HG03039 (cell line): ENCODE measurements around the gene R3HDM2.

Source experiments
- ATAC-seq: cut with Tn5 transposase; IDR thresholded peaks from one replicate; pipeline ENCODE4 v1.9.1; 2021; ENCODE audit warnings: mild to moderate bottlenecking, moderate library complexity; ENCODE audit not compliant: unreplicated experiment

R3HDM2 gene

DNA sequence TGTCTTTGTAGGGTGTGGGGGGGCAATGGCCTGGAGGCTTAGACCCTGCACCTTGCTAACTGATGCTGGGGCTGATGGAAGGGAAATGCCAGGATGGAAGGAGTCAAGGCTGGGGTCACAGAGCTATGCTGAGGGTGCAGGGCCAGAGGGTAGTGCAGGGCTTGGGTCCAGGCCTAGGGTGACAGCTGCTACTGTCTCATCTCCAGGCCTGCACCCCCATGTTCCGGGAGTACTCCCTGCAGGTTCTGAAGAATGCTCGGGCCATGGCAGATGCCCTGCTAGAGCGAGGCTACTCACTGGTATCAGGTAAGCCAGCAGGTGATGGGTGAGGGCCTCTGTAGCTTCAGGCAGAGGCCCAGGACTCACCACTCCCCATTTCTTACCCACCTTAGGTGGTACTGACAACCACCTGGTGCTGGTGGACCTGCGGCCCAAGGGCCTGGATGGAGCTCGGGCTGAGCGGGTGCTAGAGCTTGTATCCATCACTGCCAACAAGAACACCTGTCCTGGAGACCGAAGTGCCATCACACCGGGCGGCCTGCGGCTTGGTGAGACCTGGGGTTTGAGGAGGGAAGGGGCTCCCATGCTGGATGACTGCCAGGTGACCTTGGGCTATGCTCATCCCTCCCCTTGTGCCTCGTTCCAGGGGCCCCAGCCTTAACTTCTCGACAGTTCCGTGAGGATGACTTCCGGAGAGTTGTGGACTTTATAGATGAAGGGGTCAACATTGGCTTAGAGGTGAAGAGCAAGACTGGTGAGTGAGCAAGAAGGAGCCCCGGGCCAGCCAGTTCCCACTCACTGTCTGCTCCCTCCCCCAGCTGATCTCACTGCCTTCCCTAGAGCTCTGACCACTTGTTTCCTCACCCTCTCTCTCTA, 197.2 kb downstream of the R3HDM2 start:
- no peak for ATAC-seq

- ATAC-seq, result no peak
These were observed 198.6 kb downstream of the R3HDM2 start for GRCh38 chr12:57232156-57232756.

DNA sequence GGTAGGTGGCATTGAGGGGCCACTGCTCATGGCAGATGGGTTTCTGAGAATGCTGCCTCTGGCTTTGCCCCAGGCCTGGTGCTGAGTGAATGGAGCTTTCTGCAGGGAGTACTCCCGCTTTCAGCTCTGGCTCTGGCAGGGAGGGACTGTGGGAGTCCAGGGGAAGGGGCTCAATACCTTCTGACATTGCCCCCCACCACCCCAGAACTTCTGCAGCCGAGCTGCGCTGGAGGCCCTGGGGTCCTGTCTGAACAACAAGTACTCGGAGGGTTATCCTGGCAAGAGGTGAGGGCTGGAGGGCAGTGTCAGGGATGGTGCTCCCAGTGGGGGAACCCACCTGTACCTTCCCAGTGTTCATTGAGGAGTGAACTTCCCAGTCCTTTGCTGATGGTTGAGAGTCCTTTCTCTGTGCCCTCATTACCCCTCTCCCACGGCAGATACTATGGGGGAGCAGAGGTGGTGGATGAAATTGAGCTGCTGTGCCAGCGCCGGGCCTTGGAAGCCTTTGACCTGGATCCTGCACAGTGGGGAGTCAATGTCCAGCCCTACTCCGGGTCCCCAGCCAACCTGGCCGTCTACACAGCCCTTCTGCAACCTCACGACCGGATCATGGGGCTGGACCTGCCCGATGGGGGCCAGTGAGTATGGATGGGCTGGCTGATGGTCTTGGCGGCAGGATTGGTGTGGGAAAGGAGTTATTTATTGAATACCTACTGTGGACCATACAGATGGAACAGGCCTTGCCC, 199.4 kb downstream of the R3HDM2 start:
- no peak for ATAC-seq

GRCh38 chr12:57230381-57231155, 200.3 kb downstream of the R3HDM2 start:
- ATAC-seq, result no peak

DNA sequence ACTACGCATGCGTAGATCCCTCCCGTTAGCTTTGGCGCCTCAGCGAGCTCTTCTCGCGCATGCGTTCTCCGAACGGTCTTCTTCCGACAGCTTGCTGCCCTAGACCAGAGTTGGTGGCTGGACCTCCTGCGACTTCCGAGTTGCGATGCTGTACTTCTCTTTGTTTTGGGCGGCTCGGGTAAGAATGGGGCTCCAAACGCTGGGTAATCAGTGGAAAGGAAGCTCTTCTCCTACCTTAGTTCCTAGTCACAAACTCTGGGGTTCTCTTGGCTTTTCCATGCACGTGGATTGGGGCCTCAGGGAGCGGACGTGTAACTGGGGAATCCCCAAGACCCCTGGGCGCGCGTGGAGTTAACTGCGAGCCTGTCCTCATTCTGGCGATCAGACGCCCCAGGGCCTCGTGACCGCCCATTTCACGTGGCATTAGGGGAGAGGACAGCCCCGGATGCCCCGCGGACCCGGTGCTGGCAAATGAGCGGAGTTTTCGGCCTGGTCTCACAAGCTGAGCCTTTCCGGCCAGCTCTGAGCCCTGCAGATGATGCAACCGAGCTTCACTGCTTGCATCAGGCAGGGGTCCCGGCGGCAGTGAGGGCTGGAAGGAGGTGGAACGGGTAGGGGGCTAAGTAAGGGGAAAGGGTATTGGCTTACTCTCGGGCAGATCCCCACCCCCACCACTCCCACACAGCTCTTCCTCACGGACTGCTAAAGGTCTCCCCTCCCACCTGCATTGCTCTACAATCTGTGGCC, 201.0 kb downstream of the R3HDM2 start, which contains the start of gene SHMT2:
Gene SHMT2 (plus strand): TSS at position 78 of the 747 bp plus-strand sequence. CDS start 68 bp downstream, at position 146.
- peak; percentile 44 for ATAC-seq

DNA sequence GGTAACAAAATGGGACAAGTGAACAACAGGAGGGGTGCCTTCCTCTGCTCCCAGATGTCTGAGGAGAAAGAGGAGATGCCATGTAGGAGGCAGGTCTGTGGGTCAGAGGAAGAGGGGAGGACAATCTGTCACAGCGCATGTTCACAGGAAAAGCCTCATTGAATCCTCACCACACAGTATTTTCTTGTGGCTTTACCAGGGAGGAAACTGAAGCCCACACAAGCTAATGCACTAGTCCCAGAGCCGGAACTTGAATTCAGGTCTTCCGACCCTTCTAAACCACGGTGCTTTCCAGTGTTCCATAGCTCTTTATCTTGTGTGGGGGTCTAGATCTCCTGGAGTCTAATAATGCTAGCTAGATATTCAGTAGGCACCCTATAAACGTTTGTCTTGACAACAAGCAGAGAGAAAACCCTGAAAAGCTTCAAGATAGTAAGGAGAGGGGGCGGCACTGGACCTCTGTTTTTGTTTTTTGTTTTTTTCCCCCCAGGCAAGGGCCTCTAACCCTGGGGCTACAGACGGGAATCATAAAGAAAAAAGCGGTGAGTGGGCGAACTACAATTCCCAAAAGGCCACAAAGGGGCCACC, 201.7 kb downstream of the R3HDM2 start:
- no peak for ATAC-seq

- no peak for ATAC-seq
These were observed 203.3 kb downstream of the R3HDM2 start for GRCh38 chr12:57227315-57228115.

- no peak for ATAC-seq
These were observed 204.1 kb downstream of the R3HDM2 start for GRCh38 chr12:57226588-57227314.

DNA sequence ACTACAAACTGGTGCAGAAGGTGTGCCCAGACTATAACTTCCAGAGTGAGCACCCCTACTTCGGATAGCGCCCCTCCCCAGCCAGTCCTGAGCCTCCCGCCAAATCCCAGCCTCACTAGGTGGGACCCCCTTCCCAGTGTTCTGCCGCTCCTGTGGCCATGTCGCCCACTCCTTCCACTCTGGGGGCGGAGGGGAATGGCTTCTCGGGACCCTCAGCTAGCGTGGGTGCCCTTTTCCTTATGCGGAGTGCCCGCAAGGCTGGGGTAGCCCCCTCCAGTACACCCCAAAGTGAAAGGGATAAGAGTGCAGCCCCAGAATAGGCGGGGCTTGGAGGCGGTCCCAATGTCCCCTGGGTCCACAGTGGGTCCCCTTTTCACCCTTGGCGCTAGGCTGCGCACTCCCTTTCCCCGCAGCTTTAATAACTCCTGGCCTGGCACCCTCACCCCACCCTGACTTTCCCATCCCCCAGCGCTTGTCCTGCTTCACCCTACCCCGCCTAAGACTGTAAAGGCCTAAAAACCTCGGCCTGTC, 205.1 kb downstream of the R3HDM2 start:
- no peak for ATAC-seq

- no peak for ATAC-seq
These were observed 205.7 kb downstream of the R3HDM2 start for GRCh38 chr12:57224973-57225679.

GRCh38 chr12:57224278-57224972, 206.4 kb downstream of the R3HDM2 start:
- no peak for ATAC-seq

DNA sequence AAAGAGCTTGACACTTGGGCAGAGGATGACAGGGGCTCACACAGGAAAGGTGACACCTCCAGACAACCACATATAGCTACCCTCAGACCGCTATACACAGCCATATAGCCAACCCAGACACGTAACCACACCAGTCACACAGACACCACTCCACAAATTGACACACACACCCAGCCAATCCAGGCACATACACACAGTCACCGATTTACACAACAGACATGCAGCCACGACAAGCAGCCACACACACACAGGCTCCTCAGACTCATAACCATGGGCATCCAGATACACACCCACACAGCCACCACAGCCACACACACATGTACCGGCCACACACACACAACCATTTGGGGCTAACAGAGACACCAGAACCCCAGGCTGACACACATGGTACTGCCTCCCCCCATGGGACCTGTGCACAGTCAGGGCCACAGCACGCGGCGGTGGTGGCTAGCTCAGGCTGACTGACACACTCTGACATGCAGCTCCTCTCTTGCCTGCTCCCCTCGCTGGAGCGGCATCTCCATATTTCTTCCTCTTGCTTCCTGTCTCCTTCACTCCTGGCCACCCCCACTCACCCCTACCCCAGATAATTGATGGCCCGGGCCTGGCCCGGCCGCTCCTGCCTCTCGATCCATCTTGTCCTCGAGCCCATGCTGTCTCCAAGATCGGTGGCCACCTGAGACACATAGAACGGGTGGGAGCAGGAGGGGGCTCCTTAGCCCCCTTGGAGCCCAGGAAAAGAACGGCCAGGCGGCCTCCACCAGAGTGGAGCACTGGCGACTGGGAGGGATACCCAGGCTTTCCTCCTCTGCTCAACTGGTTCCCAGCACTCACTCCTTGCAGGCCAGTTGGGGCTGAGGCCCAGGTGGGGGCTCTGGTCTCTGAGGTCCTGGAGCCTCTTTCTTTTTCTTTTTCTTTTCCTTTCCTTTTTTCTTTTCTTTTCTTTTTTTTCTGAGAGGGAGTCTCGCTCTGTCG, 207.4 kb downstream of the R3HDM2 start:
- no peak for ATAC-seq

- no peak for ATAC-seq
These were observed 208.3 kb downstream of the R3HDM2 start for GRCh38 chr12:57222286-57223190.

GRCh38 chr12:57221169-57221917, 209.5 kb downstream of the R3HDM2 start:
- no peak for ATAC-seq
